Activated naive CD4-positive, alpha-beta T cell (primary cell): ENCODE measurements around the gene MAML3.

ENCODE experiments used
- DNase-seq, 4 experiments: peaks; one replicate each; lab custom pipeline; 2025; lab: John Stamatoyannopoulos, UW

MAML3 gene

GRCh38 chr4:140046543-140046942 is 107.4 kb downstream of the MAML3 start:
- DNase-seq, result no peak

DNA sequence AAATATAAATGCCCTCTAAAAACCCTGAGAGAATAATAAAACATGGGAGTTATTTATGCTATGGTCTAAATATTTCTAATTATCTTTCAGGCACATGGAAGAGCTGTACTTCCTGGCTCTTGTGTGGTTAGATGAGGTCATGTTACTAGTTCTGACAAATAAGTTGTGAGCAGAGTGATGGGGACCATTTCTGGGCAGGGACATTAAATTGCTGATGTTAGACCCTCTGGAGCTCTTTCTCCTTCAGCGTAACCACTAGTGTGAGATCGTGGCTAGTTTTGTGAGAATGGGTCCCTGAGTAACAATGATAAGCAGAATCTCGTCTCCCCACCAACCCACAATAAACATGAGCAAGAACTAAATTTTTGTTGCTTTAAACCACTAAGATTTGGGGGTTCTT is 108.0 kb downstream of the MAML3 start:
- no peak for DNase-seq

DNA sequence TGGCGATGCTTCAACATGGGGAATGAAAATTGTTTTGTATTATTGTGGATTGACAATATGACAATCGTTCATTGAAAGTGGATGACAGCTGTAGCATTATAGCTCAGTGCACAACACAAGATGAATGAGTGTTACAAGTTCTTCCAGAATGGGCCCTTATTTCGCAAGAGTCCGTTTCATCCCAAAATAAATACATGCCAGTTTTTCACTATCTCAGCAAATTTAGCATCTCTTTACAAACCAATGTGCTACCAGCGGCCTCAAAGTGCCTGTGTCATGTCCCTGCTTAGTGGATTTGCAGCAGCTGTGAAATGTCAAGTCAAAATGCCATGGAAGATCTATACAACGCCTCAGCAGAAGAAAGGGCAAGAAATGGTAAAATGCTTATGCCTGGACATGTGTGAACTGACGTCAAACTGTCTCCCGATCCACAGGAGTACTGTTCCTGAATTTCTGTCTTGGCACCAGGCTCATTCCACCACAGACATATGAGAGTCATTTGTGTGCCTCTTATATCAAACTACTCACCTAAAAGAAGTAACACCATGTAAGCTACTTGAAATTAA is 109.6 kb downstream of the MAML3 start:
- no peak for DNase-seq

GRCh38 chr4:140042634-140043033 is 111.3 kb downstream of the MAML3 start:
- no peak for DNase-seq

GRCh38 chr4:140038031-140038533 is 115.9 kb downstream of the MAML3 start:
- DNase-seq, result no peak

DNA sequence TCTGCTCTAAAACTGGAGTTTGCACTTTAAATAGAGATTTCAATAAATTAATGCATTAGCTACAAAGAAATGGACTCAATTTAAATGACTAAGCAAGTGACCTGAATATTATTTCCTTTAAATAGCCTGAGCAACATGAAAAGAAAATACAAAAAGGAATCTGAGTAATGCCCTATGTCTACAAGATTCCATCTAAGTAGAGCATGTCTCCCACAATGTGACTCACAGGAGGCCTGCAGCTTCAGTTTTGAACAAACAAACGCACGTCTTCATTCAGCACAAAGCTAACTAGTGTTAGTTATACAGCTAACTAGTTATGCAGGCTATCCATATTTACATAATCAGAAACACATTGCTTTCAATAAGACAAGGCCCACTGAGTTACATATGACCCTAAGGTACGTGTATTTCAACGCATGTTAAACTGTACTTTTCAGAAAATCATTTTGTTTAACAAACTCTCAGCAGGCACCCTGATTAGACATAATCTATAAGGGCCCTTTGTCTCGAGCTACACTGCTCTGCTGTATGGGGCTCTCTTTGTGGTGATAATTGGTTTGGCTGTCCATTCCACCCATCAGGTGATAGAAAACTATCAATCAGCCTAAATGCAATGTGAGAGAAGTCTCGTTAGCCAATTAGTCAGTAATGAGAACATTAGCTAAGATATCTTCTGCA is 116.5 kb downstream of the MAML3 start:
- DNase-seq, result no peak

GRCh38 chr4:140031706-140032105 is 122.3 kb downstream of the MAML3 start:
- no peak for DNase-seq

DNA sequence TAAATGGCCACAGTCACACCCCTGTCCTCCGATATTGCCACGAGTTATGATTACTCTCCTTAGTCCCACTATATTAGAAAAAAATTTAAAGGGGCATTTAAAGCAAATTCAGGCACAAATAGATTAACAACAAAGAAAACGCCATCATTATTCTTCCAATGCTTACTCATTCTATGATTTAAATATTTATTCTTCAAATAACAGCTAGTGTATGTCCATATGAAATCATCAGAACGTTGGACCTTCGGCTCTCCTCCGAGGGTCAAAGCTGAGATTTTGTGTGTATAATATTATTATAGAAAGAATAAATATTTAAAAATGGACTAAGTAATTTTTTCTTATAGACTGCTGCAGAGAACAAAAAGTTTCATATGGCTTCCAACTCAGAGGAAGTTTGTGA is 122.9 kb downstream of the MAML3 start:
- no peak for DNase-seq

DNA sequence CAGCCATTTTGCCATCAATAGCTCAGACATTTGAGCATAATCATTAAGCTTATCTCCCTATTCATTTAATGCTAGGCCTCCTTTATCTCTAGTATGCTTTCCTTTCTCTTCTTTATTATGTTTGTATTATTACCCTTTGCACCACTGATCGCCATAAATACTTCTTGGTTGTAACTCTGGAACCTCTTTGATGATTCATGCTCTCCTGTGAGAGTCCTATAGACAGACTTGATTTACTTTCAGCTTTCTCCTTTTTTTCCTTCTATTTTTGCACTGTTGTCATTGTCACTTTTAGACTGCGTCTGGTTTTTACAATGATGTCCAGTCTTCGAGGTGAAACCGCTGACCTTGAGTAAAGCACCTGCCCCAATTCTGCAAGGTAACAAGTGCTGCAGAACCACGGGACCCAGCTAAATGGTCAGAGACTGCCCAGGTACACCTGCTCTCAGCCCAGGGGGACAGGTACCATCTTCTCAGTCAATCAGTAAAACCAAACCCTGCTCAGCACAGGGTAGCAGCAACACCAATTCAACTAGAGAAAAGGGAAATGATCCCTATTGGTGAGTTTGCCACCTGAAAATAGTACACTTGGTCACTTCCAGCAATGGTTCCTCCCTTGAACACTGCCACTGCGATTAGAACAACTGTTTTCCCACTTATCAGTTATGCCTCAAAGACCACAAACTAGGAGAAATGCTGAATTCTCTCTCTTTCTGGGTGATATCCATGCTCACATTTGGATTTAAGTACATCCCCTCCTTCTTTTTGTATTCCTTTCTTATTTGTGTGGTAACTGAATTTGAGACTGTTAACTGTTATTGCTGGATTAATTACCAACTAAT is 125.1 kb downstream of the MAML3 start:
- no peak for DNase-seq

- no peak for DNase-seq
Observed at GRCh38 chr4:140028101-140028500, 125.9 kb downstream of the MAML3 start.

DNA sequence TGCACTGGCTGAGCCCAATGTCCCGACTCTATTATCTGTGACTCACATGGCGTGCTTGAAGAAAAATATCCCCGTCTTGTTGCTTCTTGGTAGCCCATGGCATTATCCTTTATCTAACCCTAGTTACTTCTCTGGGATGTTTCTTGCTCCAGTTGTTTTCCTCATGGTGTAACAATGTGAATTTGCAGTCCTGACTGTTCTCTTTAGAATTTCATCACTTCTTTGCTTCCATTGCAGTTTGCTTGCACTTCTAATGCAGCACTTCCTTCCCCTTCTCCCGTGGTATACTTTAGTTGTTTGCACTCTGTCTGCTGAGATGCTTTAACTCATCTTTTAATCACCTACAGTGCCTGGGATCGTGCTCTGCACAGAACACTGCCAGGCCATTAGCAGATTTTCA is 126.9 kb downstream of the MAML3 start:
- DNase-seq, result no peak

GRCh38 chr4:140025470-140025869 is 128.5 kb downstream of the MAML3 start:
- DNase-seq, result no peak

DNA sequence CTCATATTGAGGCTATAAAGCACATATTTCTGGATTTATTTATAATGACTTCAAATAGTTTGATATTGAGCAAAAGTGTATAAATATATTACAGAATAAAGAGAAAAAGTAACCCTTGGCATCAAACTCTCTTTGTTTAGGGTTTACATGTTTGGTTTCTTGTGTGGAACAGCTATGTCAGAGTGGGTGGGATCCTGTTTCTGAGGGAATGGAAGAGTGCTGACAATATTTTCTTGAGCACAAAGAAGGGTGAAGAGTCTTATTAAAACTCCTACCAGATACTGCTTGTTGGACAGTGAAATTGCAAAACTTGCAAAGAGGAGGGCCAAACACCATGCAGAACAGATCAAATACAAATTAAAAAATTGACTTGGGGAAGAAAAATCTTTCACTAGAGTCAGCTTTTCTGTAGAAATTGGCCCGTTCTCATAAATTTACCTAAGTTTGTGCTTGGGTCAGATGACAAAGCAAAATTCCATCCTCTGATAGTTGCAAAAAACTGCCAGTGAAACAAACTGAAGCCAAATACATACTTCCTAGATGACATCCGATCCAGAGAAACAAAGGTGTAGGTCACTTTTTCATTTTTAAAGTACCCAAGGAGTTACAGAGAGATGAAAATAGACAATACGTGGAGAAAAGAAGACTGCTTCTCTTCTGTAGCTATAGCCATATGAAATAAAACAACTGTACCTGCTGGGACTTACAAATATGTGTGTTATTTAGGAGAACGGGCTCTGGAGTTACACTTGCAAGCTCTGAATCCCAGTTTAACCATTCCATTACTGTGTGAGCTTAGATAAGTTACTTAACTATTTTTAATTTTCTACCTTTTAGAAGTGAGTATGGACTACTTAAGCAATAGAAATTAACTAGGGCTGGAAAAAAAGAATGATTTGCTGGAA is 133.3 kb downstream of the MAML3 start:
- DNase-seq, result no peak

DNA sequence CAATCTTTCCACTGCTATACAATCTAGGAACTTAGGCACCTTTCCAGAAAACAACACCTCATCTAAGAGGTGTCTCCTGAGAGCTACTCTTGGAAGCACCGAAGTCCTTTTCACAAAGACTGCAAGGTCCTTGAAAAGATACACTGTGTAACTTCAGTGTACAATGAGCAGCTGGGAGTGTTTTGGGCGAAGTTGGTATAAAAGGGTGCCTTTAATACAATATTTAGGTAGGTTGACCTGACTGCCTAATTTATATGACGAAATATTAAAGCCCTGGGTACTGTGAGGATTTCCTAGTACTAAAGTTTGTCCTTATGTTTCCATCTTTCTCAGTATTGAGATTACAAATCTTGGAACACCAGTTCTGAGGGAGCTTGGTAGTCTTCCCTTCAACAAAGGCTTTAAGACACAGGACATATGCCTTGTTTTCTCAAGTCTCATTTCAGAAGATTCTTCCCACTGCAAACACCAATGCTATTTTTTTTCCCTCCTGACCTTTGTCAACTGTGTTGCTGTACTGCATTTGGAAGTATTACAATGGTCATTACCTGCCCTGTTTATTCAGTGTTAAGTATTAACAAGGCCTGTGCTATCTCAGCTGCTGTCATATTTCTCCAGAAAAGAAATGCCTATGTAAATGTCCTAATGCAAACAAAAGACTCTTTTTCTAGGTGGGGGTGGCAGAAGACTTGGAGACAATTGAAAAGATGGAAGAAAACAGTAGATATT is 134.2 kb downstream of the MAML3 start:
- DNase-seq, result no peak

DNA sequence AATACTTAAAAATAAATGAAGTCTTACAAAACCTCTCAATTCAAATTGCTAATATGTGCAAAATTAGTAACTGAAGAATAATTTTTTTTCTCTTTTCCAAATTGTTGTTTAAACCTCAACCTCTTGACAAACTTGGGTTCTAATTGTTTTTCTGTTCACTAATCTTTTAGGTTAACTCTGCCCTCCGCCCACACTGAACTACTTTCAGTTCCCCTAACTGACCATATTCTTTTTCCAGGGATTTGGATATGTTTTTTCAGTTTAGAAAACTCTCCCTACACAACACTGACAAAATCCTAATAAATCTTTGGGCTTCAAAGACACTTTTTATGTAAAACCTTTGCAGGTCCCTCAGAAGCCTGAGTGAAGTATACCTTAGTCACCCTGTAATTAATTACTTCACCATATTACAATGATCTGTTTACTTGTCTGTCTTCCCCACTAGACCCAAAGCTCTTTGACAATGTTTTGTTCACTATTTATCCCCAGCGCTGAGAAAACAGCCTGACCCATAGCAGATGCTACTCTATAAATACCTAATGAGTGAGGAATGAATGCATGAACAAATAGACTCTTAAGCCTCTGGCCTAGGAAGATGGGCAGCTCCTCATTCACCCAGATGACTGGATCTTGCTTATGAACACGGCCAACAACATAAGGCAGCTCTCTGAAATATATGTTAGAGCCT is 134.9 kb downstream of the MAML3 start:
- no peak for DNase-seq

GRCh38 chr4:140014284-140014683 is 139.7 kb downstream of the MAML3 start:
- no peak for DNase-seq

DNA sequence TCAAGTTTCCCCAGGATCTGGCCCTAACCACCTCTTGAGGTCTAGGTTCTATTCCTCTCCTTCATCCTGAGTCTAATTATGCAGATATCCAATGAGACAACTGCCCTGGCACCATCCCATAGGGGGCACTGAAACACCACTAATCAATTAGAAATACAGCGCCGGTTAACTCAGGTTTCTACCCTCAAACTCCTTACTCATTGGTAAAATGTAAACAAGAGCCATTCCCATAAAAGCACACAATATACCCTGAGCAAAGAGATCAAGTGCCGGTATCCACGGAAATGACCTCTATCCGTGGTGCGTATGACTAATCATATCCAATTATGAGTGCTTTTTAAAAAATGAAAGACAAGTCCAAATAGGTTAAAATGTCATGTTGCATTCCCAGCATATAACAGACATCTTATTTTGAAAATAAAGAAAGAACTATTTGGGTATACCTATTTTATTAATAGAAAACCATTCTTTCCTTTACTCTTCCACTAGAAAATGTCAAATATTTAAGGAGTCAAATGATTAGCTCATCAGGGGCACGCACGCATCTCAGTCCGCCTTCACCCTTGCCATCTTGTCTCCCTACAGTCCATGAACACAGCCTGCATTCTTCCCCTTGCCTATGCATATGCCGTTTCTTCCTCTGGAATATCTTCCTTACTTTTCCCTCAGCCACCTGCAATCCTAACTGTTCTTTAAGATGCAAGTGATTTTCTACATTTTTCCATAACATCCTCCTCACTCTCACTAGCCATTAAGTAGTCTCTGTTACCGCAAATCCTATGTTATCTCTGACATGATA is 141.1 kb downstream of the MAML3 start:
- DNase-seq, result peak in 3 of 4 experiments; percentile 1 to 53 (median 27)

GRCh38 chr4:140005699-140006098 is 148.3 kb downstream of the MAML3 start:
- no peak for DNase-seq

GRCh38 chr4:140004922-140005627 is 148.9 kb downstream of the MAML3 start:
- DNase-seq, result no peak
